Right kidney (tissue), 1 donor: ENCODE results near the gene WDR6.

ENCODE experiments used
- DNase-seq: peaks from one replicate; pipeline ENCODE4 v3.0.0-alpha.2; 2016

The WDR6 gene

GRCh38 chr3:49028298-49028672, 21.1 kb downstream of the WDR6 start:
- no peak for DNase-seq

- peak; percentile 88 for DNase-seq
These were observed 21.7 kb downstream of the WDR6 start, which contains the start of gene IMPDH2 for GRCh38 chr3:49028673-49029562. IMPDH2 (minus strand) TSS chr3:49029398; CDS start chr3:49029350, 48 bp downstream.

GRCh38 chr3:49029563-49029884, 22.3 kb downstream of the WDR6 start:
- no peak for DNase-seq

GRCh38 chr3:49030321-49030720, 23.1 kb downstream of the WDR6 start:
- no peak for DNase-seq

- DNase-seq, result no peak
These were observed 25.6 kb downstream of the WDR6 start for GRCh38 chr3:49032646-49033304.

- no peak for DNase-seq
These were observed 27.5 kb downstream of the WDR6 start for GRCh38 chr3:49034650-49035049.

DNA sequence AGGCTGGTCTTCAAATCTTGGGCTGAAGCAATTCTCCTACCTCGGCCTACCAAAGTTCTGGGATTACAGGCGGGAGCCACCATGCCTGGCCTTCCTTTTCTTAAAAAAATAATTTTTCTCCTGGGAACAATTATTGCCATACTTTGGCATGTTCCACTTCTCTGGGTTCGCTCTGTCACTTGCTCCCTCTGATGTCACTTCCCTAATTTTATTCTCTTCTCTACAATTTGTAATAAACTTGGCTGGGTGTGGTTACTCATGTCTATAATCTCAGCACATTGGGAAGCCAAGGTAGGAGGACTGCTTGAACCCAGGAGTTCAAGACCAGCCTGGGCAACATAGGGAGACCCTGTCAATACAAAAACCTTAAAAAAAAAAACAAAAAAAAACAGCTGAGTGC, 28.1 kb downstream of the WDR6 start:
- DNase-seq, result no peak

DNA sequence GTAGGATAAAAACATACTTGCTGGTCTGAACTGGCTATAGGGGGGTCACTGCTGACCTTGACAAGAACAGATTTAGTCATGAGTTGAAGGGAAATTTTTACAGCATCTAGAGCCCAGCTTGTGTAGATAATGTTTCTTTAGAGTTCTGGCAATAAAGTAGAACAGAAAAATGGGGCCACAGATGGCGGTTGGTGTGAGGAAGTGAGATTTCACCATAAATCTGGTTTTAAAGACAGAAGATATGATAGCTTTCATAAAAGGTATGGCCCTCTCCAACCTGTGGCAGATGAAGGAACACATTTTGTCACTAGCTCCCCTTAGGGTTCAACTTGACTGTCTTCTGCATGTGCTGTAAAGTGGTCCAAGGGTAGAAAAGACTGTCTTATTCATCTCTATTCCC, 46.4 kb downstream of the WDR6 start:
- DNase-seq, result no peak

DNA sequence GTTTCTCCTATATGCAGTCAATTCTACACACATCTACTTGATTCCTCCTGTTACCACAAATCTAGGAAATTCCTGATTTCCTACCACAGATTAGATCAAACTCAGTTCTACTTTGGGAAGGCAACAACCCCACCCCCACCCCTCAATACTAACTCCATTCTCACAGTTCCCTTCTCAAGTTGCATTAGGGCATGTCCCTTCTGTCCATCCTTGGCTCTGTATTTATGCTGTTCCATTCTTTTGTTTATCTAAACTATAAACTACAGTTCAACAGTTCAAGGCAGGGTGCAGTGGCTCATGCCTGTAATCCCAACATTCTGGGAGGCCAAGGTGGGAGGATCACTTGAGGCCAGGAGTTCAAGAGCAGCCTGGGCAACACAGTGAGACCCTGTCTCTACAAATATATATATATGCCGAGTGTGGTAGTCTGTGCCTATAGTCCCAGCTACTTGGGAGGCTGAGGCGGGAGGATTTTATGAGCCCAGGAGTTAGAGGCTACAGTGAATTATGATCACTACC, 47.2 kb downstream of the WDR6 start:
- no peak for DNase-seq

DNA sequence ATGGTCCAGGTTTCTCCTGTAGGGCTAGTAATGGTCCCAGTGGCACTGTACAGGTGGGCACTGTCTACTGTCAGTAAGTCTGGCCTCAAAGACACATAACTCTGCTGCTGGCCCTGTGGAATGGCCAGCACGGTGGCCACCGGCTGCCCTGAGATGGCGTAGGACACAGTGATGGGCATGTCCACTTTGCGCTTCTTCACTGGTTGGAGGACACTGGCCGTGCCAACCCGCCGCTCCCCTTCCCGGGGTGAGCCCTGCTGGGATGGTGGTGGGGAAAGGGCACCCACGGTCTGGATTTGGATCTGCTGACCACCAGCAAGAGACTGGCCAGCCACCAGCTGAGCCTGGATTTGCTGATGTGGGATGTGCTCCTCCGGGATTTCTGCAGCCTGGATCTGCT, 50.1 kb downstream of the WDR6 start:
- no peak for DNase-seq

DNA sequence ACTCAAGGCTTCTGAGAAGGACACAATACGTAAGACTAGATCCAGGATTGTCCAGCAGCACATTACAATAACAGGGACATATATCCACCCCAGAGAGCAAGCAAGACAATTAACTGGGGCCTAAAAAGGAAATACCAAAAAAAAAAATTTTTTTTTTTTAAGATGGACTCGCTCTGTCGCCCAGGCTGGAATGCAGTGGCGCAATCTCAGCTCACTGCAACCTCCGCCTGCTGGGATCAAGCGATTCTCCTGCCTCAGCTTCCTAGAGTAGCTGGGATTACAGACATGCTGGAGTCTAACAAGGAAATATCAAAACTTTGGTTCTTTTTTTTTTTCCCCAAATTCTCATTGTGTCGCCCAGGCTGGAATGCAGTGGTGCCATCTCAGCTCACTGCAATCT, 50.8 kb downstream of the WDR6 start:
- no peak for DNase-seq
